Stimulated activated naive CD4-positive, alpha-beta T cell treated with Interleukin-2 at 50 U/mL for 16 hours (primary cell): ENCODE measurements around the gene FGD1.

ENCODE experiments used
- DNase-seq: peaks from one replicate; lab custom pipeline; 2025; lab: John Stamatoyannopoulos, UW

The FGD1 gene

DNA sequence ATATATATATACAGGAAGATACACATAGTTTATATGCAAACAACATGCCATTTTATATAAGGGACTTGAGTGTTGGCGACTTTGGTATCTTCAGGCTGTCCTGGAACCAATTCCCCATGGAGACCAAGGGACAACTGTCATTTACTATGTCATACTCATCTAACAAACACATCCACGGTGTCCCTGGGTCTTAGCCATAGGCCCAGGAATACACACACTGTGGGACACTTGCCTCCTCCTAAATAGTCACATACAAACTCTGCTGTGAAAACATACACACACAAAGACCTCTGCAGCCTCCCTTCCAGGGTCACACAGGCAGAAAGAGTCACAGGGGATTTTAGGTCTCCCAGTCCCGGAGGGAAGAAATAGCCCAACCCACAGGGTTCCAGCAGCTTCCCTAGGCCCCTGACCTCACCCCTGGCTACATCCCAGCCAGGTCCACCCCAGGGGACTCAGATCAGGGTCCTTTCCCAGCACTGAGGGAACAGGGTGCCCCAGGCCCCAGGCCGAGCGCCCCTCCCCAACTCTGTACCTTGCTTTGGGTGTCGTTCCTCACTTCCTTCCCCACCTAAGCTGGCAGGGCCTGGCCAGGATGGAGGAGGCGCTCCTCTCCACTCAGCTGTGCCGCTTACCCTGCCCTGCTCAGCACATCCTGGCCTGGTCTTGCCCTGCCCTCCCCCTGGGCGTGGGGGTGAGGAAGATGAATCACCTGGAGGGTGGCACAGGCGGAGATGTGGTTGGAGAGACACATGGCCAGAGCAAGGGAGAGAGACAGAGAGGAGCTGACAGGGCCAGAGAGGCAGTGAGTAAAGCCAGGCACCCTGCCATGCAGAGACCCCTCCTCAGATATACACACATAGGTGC, 21.8 kb downstream of the FGD1 start:
- DNase-seq: no peak

DNA sequence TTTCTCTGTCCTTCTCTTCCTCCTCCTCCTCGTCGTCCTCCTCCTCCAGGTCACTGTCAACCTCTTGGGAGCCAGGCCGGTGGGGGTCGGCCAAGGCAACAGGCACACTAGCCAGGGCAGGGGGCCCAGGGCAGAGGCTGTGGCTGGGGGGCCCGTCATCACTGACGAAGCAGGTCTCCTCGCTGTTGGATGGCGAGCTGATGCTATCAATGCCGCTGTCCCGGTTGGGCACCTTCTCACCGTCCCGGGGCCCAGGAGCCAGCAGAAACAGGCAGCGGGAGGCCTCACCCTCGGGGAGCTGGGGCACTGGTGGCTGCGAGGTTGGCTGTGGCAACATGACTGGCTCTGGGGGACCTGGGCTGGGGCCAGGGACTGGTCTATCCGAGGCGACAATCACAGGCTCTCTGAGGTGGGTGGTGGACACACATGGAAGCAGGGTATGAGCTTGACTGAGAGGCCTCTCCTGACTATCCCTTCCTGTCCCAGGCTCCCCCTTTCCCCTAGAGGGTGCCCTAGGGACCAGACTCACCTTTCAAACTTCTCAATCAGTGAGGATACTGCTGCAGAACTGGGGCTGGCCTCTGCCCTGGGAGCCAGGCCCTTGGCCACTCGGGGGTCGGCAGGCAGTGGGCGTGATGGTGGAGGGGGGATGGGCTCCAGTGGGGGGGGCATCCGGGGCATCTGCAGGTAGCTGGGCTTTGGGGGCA, 25.8 kb downstream of the FGD1 start:
- DNase-seq: no peak

DNA sequence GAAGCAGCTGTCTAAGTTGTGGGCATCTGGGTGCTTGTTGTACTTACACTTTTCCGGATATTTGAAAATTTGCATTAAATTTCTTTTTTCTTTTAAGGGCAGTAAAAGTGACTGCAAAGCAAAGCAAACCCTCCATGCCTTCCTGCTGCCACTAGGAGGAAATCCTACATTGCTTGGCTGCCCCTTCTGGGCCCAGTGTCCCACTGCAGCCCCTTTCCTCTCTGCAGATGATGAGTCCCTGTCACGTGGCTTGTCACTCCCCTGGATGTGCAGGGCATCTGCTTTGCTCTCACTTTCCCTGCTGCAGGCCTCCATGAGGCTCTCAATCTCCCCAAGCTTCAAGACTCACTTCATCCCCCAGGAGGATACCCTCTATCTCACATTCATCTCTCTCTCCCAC, 43.1 kb downstream of the FGD1 start:
- DNase-seq: no peak

DNA sequence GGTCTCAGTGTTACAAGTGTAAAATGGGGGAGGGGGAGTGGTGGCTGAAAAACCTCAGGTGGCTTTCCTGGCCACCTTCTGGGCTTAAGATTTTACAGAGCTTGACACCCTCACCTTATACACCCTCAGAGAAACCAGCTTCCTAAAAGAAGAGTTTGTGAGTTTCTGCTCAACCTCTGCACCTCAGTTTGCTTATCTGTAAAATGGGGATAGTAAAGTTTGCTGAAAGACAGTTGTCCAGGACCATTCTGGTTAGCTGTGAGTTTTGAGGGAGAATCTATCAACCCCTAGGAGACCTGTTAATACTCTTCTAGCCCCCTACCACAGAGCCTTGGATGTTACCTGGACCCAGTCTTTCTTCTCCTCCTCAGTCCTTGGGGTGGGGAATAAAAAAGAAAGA, 46.1 kb downstream of the FGD1 start:
- no peak for DNase-seq

DNA sequence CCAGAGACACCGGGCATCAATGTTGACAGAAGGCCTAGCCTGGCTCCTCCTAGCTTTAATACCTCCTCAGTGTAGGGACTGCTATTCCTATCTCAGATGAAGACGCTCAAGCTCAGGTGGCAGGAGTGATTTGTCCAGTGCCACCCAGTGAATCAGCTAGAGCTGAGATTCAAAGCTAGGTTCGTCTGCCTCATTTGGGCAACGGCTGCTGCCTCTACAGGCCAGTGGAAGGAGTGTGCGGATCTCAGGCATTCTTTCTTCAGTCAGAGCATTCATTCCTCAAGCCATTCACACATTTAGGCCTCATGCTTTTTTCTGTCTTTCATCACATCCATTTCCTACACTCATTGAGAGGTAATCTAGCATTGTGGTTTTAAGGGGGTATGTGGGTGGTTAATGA, 48.6 kb downstream of the FGD1 start:
- no peak for DNase-seq

DNA sequence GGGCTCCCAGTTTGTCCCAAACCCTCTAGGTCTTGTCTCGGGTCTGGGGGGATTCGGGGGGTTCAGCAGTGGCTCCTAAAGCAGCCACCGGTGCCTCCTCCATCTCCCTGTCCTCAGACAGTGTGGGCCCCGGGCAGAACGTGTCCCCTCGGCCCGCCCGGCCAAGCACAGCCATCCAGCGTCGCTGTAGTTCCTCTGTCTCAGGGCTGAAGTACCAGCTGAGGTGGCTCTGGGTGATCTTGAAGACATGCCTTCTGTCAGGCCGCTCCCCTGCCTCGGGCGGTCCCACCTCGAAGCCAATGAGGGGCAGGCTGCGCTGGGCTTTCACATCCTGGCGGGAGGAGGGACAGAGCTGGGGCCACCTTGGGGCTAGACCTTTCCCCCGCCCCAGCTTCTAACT, 50.0 kb downstream of the FGD1 start:
- no peak for DNase-seq

DNA sequence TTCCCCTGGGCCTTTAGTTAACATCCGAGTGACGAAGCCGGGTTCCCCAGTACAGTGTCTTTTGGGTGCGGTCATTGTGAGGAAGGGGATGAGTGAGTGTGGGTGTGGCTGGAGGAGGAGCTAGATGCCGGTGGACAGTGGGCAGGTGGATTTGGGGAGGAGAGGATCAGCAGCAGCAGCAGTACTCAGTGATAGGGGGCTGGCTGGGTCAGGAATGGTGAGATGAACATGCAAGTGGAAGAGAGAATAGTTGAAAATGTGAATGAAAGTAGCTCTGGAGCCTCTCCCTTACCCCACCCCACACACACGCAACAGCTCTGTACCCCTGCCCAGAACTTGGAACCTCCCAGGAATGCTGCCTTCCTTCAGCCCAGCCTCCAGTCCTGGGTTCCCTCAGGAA, 51.3 kb downstream of the FGD1 start:
- no peak for DNase-seq

DNA sequence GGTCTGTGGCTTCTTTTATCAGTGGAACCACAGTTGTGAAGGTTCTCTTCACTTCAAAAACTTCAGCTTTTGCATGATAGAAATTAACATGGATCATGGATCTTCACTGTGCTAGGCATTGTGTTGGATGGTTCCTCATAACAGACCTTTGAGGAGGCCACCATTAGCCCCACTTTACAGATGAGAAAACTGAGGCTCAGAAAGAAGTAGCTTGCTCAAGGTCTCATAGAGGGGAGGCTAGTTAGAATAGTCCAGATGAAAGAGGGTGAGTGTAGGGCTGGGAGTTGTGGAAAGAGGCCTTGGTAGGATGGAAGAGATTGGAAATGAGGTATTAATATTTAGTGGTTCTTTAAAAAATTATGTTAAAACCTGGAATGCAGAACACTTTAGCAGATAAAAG, 53.2 kb downstream of the FGD1 start:
- no peak for DNase-seq

DNA sequence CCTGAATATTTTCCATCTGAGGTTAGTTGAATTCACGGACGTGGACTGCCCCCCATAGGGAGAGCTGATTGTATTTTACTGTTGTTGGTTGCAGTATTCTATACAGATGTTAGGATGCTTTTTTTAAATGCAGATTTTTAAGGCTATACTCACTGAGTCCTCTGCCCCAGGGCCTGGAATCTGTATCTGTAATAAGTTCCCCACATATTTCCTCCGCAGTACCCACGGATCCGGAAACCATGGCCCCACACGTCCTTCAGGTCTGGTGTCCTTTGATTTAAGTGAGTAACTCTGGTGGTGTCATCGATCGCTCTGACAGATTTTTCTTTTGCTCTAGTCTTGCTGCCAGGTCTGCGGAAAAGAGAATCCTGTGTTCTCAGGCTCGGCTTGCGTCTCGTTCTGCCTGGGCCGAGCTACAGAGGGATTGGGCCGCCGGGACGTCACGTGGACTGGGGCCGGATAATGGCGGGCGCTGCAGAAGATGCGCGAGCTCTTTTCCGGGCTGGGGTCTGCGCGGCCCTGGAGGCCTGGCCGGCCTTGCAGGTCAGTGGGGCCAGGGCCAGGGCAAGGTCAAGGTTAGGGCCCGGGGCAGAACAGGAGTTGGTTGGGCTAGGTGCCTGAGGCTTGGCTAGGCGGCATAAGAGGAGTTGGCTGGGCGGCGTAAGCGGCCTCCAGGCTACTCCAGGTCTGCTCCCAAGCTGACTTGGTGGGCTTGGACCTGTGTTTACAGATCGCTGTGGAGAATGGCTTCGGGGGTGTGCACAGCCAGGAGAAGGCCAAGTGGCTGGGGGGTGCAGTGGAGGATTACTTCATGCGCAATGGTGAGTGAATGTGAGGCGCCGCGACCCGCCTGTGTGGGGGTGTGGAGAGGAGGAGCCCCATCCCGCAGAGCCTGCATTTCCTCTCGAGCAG, 55.8 kb downstream of the FGD1 start, which contains the start of gene TSR2:
TSR2 (plus strand) TSS at position 445 of the 912 bp plus-strand sequence; CDS start at position 463, 18 bp downstream.
- peak; percentile 77 for DNase-seq

DNA sequence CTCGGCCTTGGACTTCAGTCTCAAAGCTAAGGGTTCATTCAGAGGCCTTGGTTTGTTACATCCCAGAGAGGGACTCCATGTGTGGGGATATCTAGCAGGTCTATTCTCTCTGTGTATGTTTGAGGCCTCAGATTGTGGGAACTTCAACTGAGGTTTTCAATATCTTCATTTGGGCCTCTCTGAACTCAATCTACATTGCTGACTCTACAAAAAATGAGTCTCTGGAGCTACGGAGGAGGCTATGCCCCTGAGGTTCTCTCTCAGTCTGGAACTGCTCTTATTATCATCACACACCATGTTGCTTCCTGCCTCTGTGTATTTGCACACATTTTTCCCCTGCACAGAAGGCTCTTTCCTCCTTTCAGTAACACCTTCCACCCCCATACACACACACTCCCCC, 60.9 kb downstream of the FGD1 start:
- no peak for DNase-seq

DNA sequence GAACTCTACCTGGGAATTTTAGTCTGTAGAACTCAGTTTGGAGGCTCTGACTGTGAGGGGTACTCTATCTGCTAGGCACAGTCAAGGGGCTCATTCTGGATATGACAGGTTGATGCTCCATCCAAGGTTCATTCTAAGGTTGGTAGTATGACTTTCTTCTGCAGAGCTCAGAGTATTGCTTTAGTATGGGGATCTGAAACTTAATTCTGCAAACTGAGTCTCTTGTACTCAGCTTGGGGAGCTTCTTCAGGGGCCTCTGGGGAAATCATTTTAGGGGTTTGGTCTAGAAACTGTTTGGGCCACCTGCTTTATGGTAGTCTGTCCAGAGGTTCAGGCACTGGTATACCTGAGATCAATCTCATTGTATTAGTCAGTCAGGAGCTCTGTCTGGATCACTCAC, 65.5 kb downstream of the FGD1 start:
- DNase-seq: no peak

DNA sequence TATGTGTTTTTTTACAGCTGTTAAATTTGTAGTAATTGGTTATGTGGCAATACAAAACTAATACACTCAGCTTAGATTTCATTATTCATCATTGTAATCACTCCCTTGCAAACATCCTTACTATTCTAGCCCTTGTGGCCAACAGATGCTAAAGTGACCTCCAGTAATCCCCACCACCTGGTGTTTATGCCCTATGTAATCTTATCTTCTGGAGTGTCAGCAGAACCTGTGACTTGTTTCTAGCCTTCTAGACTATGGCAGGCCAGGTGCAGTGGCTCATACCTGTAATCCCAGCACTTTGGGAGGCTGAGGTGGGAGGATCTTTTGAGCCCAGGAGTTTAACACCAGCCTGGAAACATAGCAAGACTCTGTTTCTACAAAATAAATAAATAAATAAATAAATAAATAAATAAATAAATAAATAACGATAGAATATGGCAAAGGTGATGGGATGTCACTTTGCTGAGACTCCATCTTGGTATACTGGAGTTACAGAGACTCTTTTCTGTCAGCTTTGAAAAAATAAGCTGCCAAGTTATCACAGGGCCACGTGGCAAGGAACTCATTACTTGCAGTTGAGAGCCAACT, 68.1 kb downstream of the FGD1 start:
- DNase-seq: no peak

DNA sequence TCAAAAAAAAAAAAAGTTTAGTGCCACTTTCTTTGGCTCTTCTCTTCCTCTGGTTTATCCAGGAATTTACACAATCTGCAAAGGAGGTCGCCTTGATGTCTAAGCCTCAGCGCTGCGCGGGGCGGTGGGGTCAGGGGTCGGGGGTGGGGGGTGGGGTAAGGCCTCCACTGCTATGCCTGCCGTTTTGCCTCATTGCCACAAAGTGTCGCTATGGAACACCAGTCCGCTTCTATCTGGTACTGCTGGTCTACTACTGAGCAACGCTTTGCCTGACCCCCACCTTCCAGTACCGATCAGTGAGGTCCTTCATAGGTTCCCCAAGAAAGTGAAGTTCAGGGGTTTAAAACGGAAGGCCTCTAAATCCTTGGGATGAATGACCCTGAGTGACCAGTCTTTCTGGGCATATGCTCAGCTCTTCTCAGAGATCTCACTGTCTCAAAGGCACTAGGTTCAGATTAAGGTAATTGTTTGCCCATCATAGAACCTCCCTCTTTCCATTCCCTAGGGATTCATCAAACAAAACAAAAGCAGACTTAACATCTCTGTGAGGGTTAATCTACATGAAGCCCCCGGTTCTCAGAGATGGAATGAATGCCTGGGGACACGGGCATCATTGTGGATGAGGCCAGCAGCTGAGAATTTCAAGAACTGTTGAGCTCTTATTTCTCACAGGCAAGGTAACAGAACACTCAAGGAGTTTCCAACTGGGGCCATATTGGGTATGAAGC, 72.7 kb downstream of the FGD1 start:
- DNase-seq: no peak

DNA sequence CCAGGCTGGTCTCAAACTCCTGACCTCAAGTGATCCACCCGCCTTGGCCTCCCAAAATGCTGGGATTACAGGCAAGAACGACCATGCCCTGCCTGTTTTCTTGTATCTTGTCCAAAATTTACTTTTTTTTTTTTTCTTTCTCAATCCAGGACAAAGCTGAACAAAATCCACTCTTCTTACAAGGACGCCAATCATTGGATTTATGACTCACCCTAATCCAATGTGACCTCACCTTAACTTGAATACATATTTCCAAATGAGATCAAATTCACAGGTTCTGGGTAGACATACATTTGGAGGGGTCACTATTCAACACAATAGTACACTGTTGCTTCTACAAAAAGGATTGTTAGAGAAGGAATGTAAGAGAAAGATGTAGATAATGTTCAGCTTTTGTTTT, 73.9 kb downstream of the FGD1 start:
- no peak for DNase-seq

DNA sequence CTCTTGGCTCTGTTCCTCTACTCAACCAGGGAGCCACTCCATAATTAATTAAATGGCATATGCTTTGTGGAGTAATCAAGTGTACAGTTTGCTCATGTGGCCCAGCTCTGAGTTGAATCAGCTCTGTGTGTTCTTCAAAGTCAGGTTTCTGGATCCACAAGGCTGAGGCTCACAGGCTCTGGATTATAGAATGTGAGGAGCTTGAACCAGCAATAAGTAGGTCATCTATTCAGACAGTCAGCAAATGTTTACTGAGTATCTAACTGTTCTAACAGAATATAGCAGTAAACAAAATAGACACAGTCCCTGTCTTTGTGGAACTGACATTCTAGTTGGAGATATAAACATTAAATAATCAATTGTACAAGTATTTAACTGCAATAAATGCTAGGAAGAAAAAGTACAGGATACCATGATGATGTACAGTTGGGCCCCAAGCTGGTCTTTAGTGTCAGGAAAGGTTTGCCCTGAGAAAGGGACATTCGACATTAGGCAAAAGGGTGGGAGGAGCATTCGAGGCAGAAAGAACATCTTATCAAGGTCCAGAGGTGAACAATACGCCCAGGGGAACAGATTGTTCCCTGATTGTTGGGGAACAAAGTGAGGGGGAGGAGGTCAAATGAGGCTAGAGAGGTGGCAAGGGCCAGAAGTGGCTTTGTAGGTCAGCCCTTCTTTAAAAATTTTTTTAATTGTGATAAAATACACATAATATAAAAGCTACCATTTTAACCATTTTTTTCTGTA, 76.3 kb downstream of the FGD1 start:
- no peak for DNase-seq

DNA sequence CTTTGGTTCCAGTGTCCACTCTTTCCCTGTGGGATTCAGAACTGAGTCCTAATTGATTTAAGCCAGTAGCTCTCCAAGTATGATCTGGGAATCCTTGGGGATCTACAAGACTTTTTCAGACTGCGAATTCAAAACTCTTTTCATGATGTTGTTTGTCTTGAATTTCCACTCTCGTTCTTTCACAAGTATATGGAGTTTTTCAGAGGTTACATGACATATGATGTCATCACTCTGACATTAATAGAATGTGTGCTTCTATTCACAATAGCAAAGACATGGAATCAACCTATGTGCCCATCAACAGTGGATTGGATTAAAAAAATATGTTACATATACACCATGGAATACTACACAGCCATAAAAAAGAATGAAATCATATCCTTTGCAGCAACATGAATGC, 79.1 kb downstream of the FGD1 start:
- no peak for DNase-seq

DNA sequence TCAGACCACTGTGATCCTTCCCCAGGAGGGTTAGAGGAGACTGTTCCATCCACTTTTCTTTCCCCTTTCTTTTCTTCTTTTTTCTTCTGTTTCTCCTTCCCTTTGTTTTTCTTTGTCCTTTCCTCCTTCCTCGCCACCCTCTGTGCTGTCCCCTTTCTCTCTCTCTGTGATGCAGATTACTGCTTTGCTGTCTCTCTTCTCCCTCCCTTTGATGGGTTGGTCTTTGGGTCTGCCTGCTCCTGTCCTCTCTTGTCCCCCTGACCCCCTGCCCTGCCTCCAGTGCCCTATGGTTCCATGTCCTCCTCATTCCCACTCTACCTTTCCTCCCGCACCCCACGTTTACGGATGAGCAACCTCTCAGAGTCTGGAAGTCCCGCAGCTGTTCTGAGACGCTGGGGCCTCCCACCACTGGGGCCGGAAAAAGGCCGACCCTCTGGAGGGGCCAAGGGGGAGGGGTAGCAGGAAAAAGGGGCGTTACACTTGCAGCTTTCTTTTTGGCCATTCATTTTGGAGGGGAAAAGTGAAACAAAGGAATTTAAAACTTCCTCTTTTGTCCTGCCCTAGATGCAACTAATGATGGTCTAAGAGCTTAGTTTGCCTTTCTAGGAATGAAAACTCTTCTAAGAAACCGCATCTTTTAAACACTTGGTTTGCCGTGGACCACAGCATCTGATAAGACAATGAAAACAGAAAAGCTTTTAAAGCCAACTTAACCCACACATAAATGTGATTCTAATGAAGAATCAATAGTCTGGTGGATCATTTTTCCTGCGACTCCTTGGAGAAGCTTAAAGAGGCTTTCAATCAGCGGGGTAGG, 80.3 kb downstream of the FGD1 start:
- DNase-seq: no peak

DNA sequence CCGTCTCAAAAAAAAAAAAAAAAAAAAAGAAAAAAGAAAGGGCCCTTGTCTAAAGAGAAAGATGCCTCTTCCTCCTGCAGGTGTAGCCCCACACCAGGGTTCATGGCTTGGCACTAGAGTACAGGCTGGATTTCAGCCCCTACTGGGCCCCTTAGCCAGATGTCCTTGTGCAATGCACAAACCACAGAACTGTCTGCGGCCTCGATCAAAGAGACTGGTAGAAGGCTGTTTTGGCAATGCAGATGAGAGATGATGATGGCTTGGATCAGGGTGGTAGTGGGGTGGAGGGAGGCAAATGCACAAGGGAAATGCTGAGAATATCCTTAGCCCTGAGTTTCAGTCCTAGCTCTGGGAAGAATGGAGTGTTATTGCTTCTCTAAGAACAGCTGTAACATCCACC, 82.3 kb downstream of the FGD1 start:
- no peak for DNase-seq

DNA sequence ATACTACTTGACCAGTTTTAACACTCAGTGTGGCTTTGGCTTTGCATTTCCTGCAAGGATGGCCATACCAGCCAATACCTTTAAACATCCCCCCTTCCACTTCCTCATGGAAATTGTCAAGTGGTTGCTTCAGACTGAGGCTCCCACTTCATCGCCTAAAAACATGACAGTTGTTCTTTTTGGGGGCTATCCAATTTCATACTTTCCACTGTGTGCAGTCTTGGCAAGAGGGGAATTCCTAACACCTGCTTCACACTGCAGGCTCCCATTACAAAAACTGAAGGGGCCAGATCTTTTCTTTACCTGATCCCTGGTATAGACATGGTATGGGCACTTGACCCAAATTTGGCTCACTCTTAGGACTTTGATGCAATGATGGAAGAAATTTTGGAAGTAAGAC, 84.3 kb downstream of the FGD1 start:
- DNase-seq: no peak

DNA sequence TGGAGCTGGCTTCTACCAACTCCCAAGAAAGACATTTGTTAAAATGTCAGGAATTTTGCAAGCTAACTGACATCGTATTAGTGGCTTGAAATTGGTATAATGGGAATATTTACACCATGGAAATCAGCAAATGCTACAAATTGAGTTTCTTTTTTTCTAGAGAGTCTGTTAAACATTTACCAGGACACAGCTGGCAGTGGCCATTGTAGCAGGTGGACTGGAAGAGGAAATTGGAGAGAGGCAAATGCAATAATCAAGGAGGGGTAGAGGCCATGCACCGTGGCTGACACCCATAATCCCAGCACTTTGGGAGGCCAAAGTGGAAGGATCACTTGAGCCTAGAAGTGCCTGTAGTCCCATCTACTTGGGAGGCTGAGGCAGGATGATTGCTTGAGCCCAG, 88.8 kb downstream of the FGD1 start:
- no peak for DNase-seq
